Sigmoid colon (tissue), 4 donors: ENCODE measurements around the gene PRPF31.

Experiments used
- POLR2A ChIP-seq, 2 donors: fragments of 450-650 bp; IDR thresholded peaks; one replicate each; pipeline ENCODE4 v1.6.1; 2016; ENCODE audit warnings: antibody characterized with exemption in 2 of 2, mild to moderate bottlenecking in 2 of 2, moderate library complexity in 2 of 2
- POLR2AphosphoS5 ChIP-seq, 4 donors: sonication (generic); formaldehyde crosslinking; IDR thresholded peaks; one replicate each; pipeline ENCODE4 v1.6.1; 2017; ENCODE audit warnings: antibody characterized with exemption in 4 of 4
- TF ChIP-seq, protein P1 (sequence below), 4 experiments: fragments of 450-650 bp in 3 of 4; fragments of 200-600 bp in 1 of 4; IDR thresholded peaks; one replicate each; pipeline ENCODE4 v1.5.1; 2016 to 2019; ENCODE audit warnings: antibody characterized with exemption in 4 of 4, mild to moderate bottlenecking in 3 of 4, moderate library complexity in 2 of 4

DNA sequence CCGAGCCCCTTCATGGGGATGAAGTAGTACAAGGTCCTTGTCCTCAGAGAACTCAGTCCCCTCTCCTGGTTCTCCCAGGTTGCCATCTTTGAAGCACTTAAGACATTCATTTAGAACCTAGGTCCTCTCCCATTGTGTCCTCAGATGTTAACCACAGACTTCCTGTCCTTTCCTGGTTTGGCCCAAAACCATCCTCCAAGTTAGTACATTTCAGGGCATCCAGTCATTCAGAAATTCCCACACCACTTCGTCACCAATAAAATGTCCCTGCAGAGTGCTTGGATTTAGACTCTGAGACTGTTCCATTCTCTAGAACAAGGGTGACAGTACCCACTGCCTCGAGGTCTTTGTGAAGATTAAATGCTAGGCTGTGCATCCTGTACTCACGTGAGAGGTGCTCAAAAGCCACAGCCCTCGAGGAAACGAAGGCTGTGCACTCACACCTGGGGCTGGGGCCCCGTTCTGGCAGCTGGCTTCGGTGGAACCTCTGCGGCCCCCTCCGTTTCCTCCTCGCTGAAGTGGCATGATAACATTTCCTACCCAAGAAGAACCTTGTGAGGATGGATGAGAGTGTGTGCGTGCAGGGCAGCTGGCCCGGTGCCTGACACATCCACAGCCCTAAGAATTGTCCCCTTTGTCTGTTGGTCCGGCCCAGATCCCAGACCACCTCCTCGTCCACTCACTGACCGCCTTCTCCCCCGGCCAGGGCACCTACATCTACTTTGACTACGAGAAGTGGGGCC lies 39.2 kb downstream of the PRPF31 start:
- TF ChIP-seq POLR2AphosphoS5 (IDR thresholded peaks at IDR 0.05), result no peak
- TF ChIP-seq, protein P1, sequence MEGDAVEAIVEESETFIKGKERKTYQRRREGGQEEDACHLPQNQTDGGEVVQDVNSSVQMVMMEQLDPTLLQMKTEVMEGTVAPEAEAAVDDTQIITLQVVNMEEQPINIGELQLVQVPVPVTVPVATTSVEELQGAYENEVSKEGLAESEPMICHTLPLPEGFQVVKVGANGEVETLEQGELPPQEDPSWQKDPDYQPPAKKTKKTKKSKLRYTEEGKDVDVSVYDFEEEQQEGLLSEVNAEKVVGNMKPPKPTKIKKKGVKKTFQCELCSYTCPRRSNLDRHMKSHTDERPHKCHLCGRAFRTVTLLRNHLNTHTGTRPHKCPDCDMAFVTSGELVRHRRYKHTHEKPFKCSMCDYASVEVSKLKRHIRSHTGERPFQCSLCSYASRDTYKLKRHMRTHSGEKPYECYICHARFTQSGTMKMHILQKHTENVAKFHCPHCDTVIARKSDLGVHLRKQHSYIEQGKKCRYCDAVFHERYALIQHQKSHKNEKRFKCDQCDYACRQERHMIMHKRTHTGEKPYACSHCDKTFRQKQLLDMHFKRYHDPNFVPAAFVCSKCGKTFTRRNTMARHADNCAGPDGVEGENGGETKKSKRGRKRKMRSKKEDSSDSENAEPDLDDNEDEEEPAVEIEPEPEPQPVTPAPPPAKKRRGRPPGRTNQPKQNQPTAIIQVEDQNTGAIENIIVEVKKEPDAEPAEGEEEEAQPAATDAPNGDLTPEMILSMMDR (IDR thresholded peaks at IDR 0.05), result no peak
- TF ChIP-seq POLR2A (IDR thresholded peaks at IDR 0.05), result no peak
